GM18499 (cell line): ENCODE measurements around the gene CDK18.

ENCODE experiments used
- ATAC-seq: cut with Tn5 transposase; IDR thresholded peaks from one replicate; pipeline ENCODE4 v1.9.1; 2021; ENCODE audit warnings: moderate number of reproducible peaks; ENCODE audit not compliant: insufficient read depth, unreplicated experiment

CDK18 gene

GRCh38 chr1:205582046-205582445 lies 77.6 kb downstream of the CDK18 start:
- ATAC-seq = no peak
